ENCODE results near the gene ADIG.

Gene ADIG

DNA sequence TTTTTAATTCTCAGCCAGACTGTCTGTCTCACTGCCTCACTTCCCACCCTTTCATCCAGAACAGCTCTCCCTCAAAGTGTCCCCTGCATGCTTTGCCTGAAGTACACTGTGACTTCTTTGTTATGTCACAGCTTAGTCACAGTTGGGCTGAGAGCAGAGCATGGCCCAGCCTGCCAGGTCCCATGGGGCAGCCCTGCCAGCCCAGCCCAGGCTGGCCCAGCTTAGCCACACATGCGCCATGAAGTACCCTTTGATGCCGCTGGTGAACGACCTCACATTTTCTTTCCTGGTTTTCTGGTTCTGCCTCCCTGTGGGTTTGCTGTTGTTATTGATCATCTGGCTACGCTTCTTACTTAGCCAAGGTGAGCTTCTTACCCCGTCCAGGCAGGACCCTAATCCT lies at the start of gene ADIG:
TSS of gene ADIG (plus strand) at position 185 of the 400 bp plus-strand sequence. CDS start at position 239, 54 bp downstream.
- DNase-seq (ENCODE audit: low read depth) = no peak
- H3K4me3 ChIP-seq (ENCODE audit: low read depth, low read length) = no peak within 1 kb of the TSS
- TF ChIP-seq, protein P1, sequence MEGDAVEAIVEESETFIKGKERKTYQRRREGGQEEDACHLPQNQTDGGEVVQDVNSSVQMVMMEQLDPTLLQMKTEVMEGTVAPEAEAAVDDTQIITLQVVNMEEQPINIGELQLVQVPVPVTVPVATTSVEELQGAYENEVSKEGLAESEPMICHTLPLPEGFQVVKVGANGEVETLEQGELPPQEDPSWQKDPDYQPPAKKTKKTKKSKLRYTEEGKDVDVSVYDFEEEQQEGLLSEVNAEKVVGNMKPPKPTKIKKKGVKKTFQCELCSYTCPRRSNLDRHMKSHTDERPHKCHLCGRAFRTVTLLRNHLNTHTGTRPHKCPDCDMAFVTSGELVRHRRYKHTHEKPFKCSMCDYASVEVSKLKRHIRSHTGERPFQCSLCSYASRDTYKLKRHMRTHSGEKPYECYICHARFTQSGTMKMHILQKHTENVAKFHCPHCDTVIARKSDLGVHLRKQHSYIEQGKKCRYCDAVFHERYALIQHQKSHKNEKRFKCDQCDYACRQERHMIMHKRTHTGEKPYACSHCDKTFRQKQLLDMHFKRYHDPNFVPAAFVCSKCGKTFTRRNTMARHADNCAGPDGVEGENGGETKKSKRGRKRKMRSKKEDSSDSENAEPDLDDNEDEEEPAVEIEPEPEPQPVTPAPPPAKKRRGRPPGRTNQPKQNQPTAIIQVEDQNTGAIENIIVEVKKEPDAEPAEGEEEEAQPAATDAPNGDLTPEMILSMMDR (IDR thresholded peaks at IDR 0.05; ENCODE audit: low read depth, low read length, missing control alignments) = no peak

- TF ChIP-seq, protein P1 (IDR thresholded peaks at IDR 0.05; ENCODE audit: low read depth, low read length, missing control alignments) = no peak
- DNase-seq (ENCODE audit: low read depth) = no peak
- H3K4me3 ChIP-seq (ENCODE audit: low read depth, low read length) = no peak overlapping the region
Observed at GRCh38 chr20:38534756-38535155, 46.2 kb upstream of the ADIG start.

DNA sequence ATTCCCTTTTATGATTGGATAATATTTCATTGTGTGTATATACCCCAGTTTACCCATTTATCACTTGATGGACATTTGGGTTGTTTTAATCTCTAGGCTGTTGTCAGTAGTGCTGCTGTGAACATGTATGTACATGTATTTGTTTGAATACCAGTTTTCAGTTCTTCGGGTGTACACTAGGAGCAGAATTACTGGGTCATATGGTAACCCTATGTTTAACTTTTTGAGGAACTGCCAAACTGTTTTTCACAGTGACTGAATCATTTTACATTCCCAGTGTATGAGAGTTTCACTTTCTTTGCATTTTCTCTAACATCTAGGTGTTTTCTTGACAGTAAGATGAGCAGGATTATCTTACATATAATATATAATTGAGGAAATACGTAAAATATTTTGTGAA lies 44.7 kb upstream of the ADIG start:
- no peak for DNase-seq (ENCODE audit: low read depth)
- TF ChIP-seq, protein P1 (IDR thresholded peaks at IDR 0.05; ENCODE audit: low read depth, low read length, missing control alignments) = no peak
- no peak overlapping the region for H3K4me3 ChIP-seq (ENCODE audit: low read depth, low read length)

- DNase-seq (ENCODE audit: low read depth) = no peak
- TF ChIP-seq, protein P1 (IDR thresholded peaks at IDR 0.05; ENCODE audit: low read depth, low read length, missing control alignments) = no peak
- no peak overlapping the region for H3K4me3 ChIP-seq (ENCODE audit: low read depth, low read length)
Observed at GRCh38 chr20:38537176-38537575, 43.8 kb upstream of the ADIG start.

DNA sequence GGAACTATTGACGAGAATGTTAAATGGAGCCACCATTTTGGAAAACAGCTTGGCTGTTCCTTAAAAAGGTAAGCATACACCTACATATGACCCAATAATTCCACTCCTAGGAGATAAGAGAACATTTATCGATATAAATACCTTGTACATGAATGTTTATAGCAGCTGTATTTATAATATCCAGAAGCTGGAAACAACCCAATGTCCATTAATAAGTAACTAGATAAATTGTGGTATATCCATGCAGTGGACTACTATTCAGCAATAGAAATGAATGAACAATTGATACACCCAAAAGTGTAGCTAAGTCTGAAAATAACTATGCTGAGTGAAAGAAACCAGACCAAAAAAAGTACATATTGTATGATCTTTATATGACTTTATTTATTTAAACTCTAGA lies 42.2 kb upstream of the ADIG start:
- no peak for DNase-seq (ENCODE audit: low read depth)
- TF ChIP-seq, protein P1 (IDR thresholded peaks at IDR 0.05; ENCODE audit: low read depth, low read length, missing control alignments) = no peak
- no peak overlapping the region for H3K4me3 ChIP-seq (ENCODE audit: low read depth, low read length)

DNA sequence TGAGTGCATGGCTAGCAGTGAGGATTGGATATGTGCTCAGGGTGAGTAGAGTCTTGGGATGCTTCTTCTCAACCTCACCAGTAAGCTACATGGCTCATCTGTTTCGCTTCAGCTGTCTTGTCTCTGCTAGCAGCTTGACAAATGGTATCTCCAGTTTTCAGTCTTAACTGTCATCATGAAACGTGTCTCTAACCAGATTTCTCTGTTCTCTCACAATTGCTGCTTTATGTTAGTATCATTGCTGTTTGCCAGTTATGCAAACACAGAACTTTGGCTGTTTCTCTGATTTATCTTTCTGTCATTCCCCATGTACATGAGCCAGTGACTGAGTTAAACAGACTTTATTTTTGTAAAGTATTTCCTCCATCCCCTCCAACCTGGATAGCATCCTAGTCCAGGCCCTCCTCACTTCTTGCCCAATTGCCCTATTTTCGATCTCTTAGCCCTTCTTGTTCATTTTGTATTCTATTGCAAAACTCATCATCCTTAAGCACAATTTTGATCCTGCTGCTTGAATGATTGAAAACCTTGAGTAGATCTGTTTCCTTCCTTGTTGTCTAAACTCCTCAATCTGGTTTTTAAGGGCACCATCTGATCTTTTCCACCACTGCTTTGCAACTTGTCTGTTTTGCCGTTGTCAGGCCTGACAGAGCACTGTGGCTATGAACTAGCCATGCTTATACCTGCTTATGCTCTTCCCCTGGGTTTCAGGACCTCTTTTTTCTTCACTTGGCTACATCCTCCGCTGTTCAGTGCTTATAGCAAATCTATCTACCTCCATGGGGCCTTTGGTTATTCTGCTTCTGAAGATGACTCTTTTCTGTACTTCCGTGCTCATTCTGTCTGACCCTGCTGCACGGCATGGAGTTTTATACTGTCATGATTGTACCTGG lies 37.7 kb upstream of the ADIG start:
- TF ChIP-seq, protein P1 (IDR thresholded peaks at IDR 0.05; ENCODE audit: low read depth, low read length, missing control alignments) = no peak
- peak; percentile 49 for DNase-seq (ENCODE audit: low read depth)
- H3K4me3 ChIP-seq (ENCODE audit: low read depth, low read length) = no peak overlapping the region

- TF ChIP-seq, protein P1 (IDR thresholded peaks at IDR 0.05; ENCODE audit: low read depth, low read length, missing control alignments) = no peak
- no peak overlapping the region for H3K4me3 ChIP-seq (ENCODE audit: low read depth, low read length)
- DNase-seq (ENCODE audit: low read depth) = no peak
Observed at GRCh38 chr20:38545771-38546170, 35.2 kb upstream of the ADIG start.
